NCI-H748 treated with DMSO at 0.1 percent for 48 hours (cell line): Measurements from ENCODE around the gene GAS1.

ENCODE experiments used
- DNase-seq: peaks from one replicate; lab custom pipeline; 2025; lab: John Stamatoyannopoulos, UW

GAS1 gene, protein sequence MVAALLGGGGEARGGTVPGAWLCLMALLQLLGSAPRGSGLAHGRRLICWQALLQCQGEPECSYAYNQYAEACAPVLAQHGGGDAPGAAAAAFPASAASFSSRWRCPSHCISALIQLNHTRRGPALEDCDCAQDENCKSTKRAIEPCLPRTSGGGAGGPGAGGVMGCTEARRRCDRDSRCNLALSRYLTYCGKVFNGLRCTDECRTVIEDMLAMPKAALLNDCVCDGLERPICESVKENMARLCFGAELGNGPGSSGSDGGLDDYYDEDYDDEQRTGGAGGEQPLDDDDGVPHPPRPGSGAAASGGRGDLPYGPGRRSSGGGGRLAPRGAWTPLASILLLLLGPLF

DNA sequence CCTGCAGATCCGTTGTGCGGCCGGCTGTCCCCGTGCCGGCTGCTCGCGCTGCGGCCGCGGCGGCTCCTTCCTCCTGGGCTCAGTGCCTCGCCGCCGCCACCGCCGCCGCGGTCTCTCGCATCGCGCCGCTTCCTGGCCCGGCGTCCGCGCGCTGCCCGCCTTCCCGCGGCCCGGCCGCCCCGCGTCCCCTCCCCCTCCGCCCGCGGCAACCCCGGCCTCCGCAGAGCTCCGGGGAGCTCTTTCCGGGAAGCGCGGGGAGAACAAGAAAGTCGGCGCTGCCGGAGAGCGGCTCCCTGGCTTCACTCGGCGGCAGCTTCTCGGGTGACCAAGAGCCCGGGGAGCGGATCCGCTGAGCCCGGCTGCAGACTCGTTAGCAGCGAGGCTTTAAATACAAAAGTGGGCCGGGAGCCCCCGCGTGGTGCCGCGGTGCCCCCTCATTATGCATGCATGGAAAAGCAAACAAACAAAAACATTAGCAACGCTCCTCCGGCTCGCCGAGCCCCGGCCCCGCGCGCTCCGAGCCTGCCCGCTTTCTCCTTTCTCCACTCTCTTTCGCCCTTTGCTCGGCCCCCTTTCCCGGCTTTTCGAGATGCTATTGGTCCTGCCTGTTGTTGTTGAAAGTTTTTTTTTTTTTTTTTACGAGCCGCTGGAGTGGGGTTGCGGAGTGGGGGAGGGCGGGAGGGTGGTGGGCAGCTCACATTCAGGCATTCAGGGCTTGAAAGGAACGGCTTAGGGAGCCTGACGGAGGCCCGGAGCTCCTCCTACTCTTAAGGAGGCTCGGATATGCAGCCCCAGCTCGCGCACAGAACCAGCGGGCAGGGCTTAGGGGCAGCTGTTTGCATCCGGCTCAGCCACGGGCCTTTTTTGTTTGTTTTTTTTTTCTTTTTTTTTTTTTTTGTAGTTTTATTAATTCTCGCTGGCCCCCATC is at the start of gene GAS1:
Gene GAS1, minus strand, starts transcription at position 361 of the 928 bp plus-strand sequence. CDS start 727 bp downstream, outside the sequence.
- peak; percentile 51 for DNase-seq

DNA sequence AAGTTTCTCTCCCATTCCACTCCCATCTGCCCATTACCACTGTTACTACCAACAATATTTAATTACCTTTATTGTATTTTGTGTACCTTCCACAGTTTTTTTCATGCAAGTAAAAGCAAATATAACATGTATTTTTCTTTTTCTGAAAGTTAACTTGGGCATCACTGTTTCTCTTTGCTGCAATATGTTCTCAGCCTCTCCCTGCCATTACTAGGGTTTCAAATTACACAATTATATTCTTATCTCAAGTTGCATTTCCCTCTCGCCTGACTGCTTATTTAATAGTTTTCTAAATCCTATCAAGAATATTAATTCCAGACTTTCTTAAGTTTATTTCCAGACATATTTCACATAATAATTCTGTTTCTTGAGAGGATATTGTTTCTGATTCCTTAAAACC is 46.9 kb upstream of the GAS1 start:
- no peak for DNase-seq

DNA sequence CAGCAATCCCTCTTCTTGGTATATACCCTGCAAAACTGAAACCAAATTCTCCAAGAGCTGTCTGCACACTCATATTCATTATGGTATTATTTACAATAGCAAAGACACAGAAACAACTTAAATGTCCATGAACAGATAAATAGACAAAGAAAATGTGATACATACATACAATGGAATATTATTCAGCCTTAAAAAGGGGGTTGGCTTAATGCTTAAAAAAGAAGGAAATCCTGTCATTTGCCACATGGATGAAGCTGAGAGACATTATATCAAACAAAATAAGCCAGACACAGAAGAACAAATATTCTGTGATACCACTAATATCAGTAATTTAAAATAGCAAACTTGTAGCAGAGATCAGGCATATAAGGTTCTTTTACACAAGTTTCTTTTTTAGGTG is 46.5 kb upstream of the GAS1 start:
- no peak for DNase-seq

DNA sequence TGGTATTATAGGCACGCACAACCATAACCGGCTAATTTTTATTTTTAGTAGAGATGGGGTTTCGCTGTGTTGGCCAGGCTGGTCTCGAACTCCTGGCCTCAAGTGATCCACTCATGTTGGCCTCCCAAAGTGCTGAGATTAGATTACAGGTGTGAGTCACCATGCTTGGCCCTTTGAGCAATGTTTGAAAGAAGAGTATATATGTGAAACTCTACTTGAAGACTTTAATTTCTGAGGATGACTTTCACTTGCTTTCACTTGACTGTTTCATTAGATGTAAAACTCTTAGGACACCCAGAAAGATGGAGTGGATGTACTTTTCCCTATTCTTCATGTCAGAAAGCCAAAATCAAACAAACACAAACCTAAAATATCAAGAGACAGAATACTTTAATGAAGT is 43.8 kb upstream of the GAS1 start:
- DNase-seq: no peak

DNA sequence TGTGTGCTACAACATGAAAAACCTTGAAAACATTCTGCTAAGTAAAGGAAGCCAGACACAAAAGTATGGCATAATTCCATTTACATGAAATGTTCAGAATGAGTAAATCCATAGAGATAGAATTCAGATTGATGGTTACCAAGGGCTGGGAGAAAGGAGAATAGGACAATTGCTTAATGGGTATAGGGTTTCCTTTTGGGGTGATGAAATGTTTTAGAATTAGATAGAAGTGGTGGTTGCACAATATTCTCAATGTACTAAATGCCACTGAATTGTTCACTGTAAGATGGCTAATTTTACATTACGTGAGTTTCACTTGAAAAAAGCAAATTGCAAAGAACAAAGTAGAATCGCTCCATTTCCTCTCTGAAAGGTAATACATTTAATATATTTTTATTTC is 43.0 kb upstream of the GAS1 start:
- DNase-seq: no peak

DNA sequence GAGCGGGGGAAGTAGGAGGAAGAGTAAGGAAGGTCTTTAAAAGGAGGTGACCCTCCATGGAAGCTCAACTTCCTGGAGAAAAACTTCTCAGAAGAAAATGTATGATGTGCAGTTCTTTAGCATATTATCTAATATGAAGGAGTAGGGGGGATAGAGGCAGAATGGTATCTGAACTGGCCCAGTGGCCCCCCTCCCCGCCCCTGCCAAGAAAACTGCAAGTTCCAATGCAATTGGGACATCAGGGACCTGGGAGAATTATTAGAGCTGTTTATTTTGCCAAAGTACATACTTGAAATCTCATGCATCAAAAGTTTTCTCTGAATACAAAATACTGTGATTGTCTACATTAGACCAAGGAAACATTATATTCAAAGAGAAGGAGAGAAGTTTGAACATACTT is 40.6 kb upstream of the GAS1 start:
- DNase-seq: no peak

DNA sequence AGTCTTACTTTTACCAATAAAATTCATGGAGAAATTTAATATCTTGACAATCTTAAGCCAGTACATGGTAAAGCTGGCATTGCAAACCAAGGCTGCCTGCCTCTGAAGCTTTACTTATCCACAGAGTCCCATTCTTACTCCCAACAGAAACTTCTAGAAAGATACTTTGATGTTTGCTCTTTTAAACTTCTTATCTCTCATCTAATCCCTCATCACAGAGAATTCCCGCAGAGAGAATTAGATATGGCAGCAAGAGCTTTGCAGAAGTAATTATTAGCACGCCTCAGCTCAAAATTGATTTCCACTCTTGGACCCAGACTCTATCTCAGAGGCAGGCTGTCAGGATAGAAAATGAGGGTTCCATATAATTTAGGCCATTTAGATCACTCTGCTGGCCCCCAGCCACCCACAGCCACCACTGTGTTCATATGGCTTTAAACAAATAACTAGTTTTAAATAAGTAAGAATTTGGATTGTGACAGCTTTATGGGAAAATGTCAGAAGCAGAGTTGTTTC is 37.9 kb upstream of the GAS1 start:
- DNase-seq: no peak

DNA sequence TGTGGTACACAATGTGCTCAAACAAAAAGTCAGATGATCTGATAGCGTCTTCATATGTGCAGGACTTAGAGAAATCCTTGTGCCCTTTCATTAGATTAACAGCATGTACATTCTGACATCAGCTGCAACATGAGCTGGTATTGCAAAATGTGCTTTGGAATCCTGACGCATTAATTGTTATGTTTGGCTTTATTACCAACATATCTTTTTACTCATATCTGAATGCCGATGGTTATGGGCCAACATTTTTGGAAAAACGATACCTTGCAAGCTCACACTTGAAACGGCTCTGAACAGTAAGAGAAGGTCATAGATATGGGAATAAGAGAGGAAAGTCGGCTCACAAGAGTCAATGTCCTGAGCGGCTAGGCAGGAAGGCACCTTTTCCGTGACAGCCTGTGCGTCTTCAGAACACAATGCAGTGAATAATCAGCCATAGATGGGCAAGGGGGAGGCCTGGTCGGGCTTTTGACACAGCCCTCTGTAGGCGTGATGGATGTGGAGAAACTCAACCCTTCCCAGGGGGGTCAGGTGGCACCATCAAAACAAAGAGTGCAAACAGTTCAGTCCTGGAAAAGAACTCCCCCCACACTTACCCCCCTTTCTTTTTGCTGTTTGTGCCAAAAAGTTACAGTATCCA is 36.4 kb upstream of the GAS1 start:
- DNase-seq: no peak

DNA sequence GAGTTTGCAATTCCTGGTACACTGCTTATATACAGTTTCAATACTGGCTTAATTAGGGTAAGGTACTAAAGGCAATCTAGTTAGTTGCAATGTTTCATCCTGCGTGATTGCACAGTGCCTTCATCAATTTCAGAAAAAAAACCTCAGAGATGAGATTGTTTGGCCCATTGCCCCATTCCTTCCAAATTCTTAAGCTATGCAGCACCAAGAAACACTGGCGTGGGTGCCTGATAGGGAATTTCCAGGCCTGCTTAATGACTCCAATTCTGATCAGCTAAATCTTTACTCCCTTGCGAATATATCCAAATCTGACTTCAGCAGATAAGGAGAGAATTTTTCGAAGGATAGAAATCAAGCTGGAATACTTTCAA is 35.9 kb upstream of the GAS1 start:
- no peak for DNase-seq

DNA sequence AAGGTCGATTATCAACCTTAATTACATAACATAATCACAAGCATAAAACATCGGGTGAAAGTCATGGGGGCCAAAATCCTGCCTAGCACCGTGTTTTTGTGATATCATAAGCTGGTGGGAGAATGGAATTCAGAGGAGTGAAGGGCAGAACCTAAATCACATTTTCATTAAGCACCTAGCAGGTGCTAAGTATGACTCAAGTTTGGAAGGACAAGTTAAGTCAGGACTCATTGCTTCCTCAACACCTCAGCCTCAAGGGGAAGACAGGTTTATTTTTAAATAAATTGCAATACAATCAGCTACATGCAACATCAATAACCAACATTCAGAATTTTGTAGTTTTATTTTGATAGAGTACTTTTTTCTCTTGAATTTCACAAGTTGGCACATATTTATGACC is 33.5 kb upstream of the GAS1 start:
- no peak for DNase-seq

DNA sequence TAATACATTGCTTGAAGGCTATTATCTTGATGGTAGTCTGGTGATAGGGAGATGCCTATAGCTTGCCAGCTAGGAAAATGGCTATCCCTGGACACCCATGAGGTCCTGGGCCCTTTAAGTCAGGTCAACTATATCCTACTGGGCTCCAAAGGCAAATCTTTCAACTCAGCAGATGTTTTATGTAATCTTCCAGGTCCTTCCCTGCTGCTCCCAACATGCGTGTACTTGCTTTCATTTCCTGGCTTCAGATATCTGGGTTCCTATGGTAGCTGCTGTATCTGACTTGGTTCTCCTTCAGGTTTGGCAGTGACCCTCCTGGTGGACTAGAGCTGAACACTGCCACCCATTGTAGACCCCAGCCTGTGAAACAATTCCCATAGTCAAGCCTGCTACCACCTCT is 32.4 kb upstream of the GAS1 start:
- no peak for DNase-seq

DNA sequence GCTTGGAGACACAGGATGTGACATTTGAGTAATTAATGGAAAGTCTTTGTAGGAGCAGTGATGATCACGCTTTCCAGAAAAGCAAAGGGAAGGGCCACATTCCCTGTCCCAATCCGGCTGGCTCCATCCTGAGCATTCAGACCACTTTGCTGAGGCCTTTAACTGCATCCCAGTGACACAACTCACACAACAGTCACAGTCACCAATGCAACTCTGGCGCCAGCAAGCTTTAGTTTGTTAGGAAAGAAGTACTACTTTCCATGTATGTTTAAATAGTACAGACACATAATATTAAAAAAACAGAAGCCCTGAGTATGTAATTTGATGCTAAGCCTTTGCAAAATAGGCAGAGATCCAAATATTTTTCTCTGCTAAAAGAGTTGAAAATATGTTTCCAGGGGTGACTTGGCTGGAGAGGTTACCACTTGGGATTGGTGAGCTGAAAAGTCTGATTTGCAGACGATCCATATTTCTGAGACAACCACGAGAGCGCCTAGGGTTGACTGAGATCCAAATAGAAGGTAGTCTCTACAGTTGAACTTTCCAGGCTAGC is 31.7 kb upstream of the GAS1 start:
- no peak for DNase-seq

DNA sequence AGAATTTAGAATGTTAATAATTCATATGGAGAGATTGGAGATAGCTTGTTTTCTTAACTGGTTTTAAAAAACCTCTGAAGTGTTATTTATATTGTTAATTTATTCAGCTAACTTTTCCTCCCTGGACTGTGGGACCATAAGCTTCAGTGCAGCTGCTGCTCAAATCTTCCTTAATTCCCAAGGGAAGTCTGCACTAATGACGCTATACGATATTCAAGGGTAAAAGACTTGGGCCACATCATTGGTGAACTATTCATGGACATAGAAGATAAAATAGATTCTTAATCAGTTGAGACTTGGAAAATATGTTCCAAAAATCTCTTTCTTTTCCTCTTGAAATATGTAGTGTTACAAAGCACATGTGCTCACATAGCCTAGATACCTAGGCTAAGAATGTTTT is 31.1 kb upstream of the GAS1 start:
- DNase-seq: no peak

DNA sequence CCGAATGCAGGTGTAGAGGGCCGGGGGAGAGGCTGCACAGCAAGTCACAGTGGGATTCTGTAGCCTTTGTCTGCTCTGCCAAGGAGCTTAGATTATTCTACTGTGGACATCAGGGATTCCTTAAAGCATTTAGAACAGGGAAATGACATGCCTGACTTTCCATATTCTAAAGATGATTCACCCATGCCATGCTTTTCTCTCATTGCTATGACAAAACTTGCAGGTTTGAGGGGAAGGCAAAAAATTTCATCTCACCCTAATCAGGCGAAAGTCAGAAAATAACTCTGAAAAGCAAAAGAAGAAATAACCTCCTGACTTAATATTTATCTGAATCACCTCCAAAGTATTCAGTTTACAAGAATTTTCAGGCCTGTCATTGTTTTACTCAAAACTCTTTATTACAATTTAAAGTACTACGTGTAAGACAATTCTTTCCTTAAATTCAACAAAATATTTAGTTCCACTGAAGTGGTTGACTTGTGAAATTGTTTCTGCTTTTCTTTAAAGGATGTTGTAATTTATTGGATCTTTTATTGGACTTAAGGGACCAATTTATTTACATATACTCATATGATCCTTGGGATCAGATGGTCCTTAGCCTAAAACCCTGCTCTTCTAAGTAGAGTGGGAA is 30.0 kb upstream of the GAS1 start:
- no peak for DNase-seq

DNA sequence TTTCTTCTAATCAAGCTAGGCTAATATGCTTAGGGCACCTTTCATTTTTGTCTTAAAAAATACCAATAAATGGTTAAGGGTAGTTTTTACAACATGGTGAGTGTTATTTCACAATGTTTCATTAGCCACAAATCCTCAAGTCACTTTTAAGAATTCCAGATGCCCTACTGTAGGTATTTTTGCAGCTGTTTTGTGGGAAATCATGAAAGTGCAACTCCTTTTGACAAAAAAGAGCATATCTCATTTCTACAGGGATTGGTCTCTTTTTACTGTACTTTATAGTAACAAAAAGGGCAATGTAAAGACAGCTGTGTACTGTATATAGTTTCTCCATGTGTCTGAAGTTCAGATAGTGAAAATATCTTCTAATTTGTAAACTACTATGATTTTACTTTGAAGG is 28.3 kb upstream of the GAS1 start:
- no peak for DNase-seq

DNA sequence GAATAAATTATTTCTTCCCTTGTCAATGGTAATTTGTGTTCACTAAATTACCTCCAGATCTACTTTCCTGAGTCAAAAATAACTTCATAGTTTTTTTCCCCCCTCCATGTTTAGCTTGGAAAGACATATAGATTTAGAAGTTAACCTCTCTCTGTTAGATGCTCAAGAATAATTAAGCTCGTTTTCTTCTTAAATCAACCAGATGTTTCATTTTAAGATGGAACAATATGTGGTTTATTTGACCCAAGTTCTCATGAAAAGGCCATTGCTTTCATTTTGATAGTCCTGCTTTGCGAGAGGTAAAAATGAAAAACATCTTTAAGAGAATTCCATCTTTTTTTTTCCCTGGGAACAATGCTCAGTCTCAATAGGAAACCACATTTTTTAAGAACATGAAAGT is 27.7 kb upstream of the GAS1 start:
- DNase-seq: no peak

DNA sequence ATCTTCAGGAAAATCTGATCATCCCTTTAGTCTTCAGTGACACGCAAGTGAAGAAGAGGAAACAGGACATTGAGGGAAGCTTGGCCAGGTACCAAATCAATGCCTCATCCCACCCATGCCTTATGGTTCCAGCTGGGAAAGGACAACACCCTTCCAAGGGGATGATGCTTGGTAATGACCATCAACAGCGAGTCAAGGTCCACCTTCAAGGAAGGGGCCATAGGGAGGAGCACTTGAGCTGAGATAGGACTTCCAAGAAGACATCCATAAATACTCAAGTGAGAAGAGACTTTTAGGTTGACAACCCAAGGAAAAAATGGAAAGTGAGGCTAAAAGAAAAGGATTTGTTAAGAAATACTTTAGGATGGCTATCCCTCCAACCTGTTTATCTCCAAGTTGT is 27.1 kb upstream of the GAS1 start:
- DNase-seq: no peak

DNA sequence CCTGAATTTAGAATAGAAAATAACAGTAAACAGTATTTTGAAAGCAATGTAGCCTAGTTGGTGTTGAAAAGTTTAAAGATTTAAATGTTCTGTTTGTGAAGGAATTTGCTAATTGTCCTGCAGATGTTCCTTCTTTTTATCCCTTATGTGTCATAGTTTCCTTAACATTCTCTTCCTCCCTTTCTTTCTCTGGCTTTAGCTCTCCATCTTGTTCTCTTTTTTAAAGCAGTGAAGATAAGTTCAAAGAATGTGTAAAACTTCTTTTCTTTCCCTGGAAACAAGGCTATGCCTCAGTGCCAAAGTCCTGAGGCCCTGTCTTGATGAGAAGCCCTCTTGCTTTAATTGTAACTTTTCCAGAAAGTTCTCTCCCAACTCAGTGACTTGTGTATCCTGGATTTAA is 24.4 kb upstream of the GAS1 start:
- no peak for DNase-seq

DNA sequence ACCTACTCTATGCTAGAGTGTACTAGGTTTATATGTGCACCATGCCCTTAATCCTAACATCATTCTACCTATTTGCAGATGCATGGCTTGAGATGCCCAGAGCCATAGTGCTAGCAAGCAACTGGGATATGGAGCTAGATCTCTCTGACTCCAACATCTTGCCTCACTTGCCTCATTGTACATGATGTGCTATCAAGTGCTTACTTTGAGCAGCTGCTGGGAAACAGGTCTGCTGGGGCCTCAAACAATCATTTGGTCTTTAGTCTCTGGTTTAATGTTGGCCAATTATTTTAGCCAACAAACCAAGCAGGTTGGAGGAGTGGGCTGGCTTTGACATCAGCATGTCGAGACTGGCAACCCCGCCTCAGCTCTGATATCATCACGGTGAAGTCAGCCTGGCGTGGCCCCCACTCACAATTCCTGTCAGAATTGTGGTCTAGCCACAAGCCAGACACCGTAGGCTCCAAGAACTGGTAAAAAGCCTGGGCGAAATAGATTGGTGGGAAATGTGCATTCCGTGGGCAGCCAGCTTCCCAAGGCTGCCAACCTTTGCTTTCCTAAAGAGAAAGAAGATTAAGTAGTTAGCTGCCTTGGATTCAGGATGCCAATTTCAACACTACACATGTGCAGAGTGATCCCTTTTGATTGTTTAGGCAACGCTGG is 21.1 kb upstream of the GAS1 start:
- no peak for DNase-seq

DNA sequence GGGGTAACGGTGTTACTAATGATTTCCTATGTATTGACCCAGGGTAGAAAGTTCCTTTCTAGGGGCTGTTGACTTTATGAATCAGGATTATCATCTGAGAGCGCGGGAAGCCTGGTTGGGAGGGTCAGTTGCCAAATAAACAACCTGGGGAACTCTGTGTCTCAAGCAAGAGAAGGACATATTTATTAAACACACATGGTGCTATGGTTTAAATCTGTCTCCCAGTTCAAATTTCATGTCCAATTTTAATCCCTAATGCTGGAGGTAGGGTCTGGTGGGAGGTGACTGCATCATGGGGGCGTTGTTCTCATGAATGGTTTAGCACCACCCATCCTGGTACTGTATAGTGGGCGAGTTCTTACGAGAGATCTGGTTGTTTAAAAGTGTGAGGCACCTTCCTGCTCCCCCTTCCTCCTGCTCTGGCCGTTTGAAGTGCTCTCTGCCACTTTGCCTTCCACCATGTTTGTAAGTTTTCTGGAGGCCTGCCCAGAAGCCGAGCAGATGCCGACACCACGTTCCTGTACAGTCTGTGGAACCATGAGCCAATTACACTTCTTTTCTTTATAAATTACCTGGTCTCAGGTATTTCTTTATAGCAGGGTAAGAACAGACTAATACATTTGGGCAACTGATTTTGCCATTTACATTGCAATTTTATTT is 19.7 kb upstream of the GAS1 start:
- no peak for DNase-seq
